ENCODE data around the gene RAD51B.

Gene RAD51B

GRCh38 chr14:68590201-68590522 is 770.6 kb downstream of the RAD51B start:
- no peak overlapping the region for H3K27ac ChIP-seq
- TF ChIP-seq ZFX (IDR thresholded peaks at IDR 0.05) = no peak
- TF ChIP-seq CTCF (conservative IDR thresholded peaks at IDR 0.05) = no peak

GRCh38 chr14:68591786-68592185 is 772.2 kb downstream of the RAD51B start:
- no peak overlapping the region for H3K27ac ChIP-seq
- no peak for TF ChIP-seq CTCF (conservative IDR thresholded peaks at IDR 0.05)
- no peak for TF ChIP-seq ZFX (IDR thresholded peaks at IDR 0.05)

GRCh38 chr14:68592948-68593556 is 773.5 kb downstream of the RAD51B start:
- TF ChIP-seq CTCF (conservative IDR thresholded peaks at IDR 0.05) = no peak
- H3K27ac ChIP-seq = no peak overlapping the region

- no peak overlapping the region for H3K27ac ChIP-seq
- TF ChIP-seq ZFX (IDR thresholded peaks at IDR 0.05) (no peak), CTCF (conservative IDR thresholded peaks at IDR 0.05) (no peak)
These were observed 774.4 kb downstream of the RAD51B start for GRCh38 chr14:68593806-68594536.

GRCh38 chr14:68594737-68595380 is 775.3 kb downstream of the RAD51B start:
- TF ChIP-seq ZFX (IDR thresholded peaks at IDR 0.05) = no peak
- no peak for TF ChIP-seq CTCF (conservative IDR thresholded peaks at IDR 0.05)
- H3K27ac ChIP-seq = no peak overlapping the region

- TF ChIP-seq CTCF (conservative IDR thresholded peaks at IDR 0.05) = no peak
- no peak for TF ChIP-seq ZFX (IDR thresholded peaks at IDR 0.05)
- no peak overlapping the region for H3K27ac ChIP-seq
These were observed 776.6 kb downstream of the RAD51B start for GRCh38 chr14:68596211-68596610.

GRCh38 chr14:68596701-68597100 is 777.1 kb downstream of the RAD51B start:
- no peak for TF ChIP-seq ZFX (IDR thresholded peaks at IDR 0.05)
- no peak for TF ChIP-seq CTCF (conservative IDR thresholded peaks at IDR 0.05)
- no peak overlapping the region for H3K27ac ChIP-seq

Measured in C4-2B (cell line).